RWPE2 (cell line): ENCODE results near the gene NPHP4.

ENCODE experiments used
- ATAC-seq: fragments of 200-7000 bp; cut with Tn5 transposase; 3 replicates; pipeline ENCODE4 v1.9.1; 2021; ENCODE audit warnings: low read depth
- DNase-seq: peaks from one replicate; pipeline ENCODE4 v3.0.0-alpha.2; 2020; ENCODE audit warnings: low spot score
- H3K27ac ChIP-seq: fragments of 450-650 bp; 2 replicates; pipeline ENCODE4 v1.5.1; 2017; ENCODE audit warnings: mild to moderate bottlenecking; ENCODE audit not compliant: poor library complexity, severe bottlenecking
- H3K27me3 ChIP-seq: fragments of 250-450 bp; sonication (Bioruptor Pico); 2 replicates; pipeline ENCODE4 v1.5.1; 2021; ENCODE audit warnings: mild to moderate bottlenecking, moderate library complexity; ENCODE audit not compliant: insufficient read depth, poor library complexity, severe bottlenecking
- H3K36me3 ChIP-seq: fragments of 250-450 bp; sonication (Bioruptor Pico); 2 replicates; pipeline ENCODE4 v1.5.1; 2020; ENCODE audit warnings: low read depth, mild to moderate bottlenecking, moderate library complexity
- H3K4me1 ChIP-seq: fragments of 250-450 bp; sonication (Bioruptor Pico); 2 replicates; pipeline ENCODE4 v1.5.1; 2021; ENCODE audit warnings: mild to moderate bottlenecking, moderate library complexity; ENCODE audit not compliant: insufficient read depth, poor library complexity, severe bottlenecking
- H3K4me3 ChIP-seq: fragments of 250-450 bp; sonication (Bioruptor Pico); 2 replicates; pipeline ENCODE4 v1.5.1; 2021; ENCODE audit warnings: mild to moderate bottlenecking, moderate library complexity; ENCODE audit not compliant: severe bottlenecking
- H3K9me3 ChIP-seq: fragments of 250-450 bp; sonication (Bioruptor Pico); 2 replicates; pipeline ENCODE4 v1.5.1; 2021; ENCODE audit warnings: mild to moderate bottlenecking, moderate library complexity; ENCODE audit not compliant: severe bottlenecking
- CTCF ChIP-seq: fragments of 450-650 bp; IDR thresholded peaks from one replicate; pipeline ENCODE4 v1.5.1; 2017; ENCODE audit warnings: mild to moderate bottlenecking, moderate library complexity; ENCODE audit not compliant: poor library complexity, severe bottlenecking

NPHP4 gene

GRCh38 chr1:5920201-5920600 lies 72.0 kb downstream of the NPHP4 start:
- TF ChIP-seq CTCF: no peak
- no peak overlapping the region for H3K4me3 ChIP-seq
- no peak for ATAC-seq
- no peak overlapping the region for H3K27ac ChIP-seq
- H3K27me3 ChIP-seq: no peaks in the 10 kb centered on the region
- H3K9me3 ChIP-seq: no peaks in the 10 kb centered on the region
- DNase-seq: no peak
- H3K36me3 ChIP-seq: no peaks in the 10 kb centered on the region
- H3K4me1 ChIP-seq: no peaks in the 10 kb centered on the region

- no peak overlapping the region for H3K27ac ChIP-seq
- no peaks in the 10 kb centered on the region for H3K27me3 ChIP-seq
- no peak for ATAC-seq
- TF ChIP-seq CTCF: no peak
- H3K4me3 ChIP-seq: no peak overlapping the region
- DNase-seq: no peak
- no peaks in the 10 kb centered on the region for H3K4me1 ChIP-seq
- H3K36me3 ChIP-seq: no peaks in the 10 kb centered on the region
- H3K9me3 ChIP-seq: no peaks in the 10 kb centered on the region
These were observed 74.0 kb downstream of the NPHP4 start for GRCh38 chr1:5918275-5918649.

- ATAC-seq: no peak
- H3K4me3 ChIP-seq: no peak overlapping the region
- no peak overlapping the region for H3K27ac ChIP-seq
- DNase-seq: no peak
- no peaks in the 10 kb centered on the region for H3K27me3 ChIP-seq
- H3K4me1 ChIP-seq: no peaks in the 10 kb centered on the region
- TF ChIP-seq CTCF: no peak
- H3K9me3 ChIP-seq: no peaks in the 10 kb centered on the region
- no peaks in the 10 kb centered on the region for H3K36me3 ChIP-seq
These were observed 74.5 kb downstream of the NPHP4 start for GRCh38 chr1:5917591-5918274.

- no peaks in the 10 kb centered on the region for H3K4me1 ChIP-seq
- DNase-seq: no peak
- H3K4me3 ChIP-seq: no peak overlapping the region
- H3K27me3 ChIP-seq: no peaks in the 10 kb centered on the region
- no peak for TF ChIP-seq CTCF
- no peaks in the 10 kb centered on the region for H3K36me3 ChIP-seq
- no peak for ATAC-seq
- no peak overlapping the region for H3K27ac ChIP-seq
- no peaks in the 10 kb centered on the region for H3K9me3 ChIP-seq
These were observed 75.0 kb downstream of the NPHP4 start for GRCh38 chr1:5917281-5917590.

GRCh38 chr1:5916572-5917280 lies 75.5 kb downstream of the NPHP4 start:
- Histone ChIP-seq H3K36me3 (no peaks in the 10 kb centered on the region), H3K27ac (no peak overlapping the region), H3K4me1 (no peaks in the 10 kb centered on the region), H3K27me3 (no peaks in the 10 kb centered on the region), H3K4me3 (no peak overlapping the region), H3K9me3 (no peaks in the 10 kb centered on the region)
- ATAC-seq (no peak), DNase-seq (no peak)
- no peak for TF ChIP-seq CTCF
